ENCODE results near the gene ANKRD7. TPM values are rescaled to one million over a fixed set of nuclear protein-coding genes. Genes with fewer than 3 reads are reported as not detected.
A peak's percentile ranks its signal among the peaks of the same experiment; 100 is the strongest.

Gene ANKRD7
- total RNA-seq, 2 experiments from 2014 or later = 1.2 to 1.4 TPM

DNA sequence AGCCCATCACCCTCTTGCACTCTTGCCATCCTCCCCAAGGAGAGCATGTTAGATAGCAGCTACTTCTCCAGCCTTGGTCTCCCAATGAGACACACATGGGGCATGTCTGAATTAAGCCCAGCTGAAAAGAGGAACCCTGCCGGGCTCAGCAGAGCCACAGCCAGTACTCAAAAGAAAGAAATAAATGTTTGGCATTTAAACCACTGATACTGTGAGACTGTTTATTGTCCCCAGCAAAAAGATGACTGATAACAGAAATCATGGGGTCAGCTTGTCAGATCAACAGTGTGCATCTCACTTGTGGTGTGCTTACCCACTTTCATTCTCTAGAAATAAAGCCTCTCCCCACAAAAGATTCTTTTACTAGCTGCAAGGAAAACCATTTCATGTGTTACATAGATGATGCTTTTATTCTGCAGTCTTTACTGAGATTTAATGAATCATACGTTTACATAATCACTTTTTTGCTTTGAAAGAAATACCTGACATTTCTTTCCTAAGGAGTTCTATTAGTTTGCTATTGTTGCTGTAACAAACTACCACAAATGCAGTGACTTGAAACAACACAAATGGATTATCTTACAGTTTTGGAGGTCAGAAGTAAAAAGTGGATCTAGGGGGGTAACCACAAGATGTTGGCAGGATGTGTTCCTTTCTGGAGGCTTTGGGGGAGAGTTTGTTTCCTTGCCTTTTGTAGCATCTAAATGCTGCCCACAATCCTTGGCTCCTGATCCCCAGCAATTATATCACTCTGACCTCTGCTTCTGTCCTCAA lies 20.9 kb downstream of the ANKRD7 start:
- Mint-ChIP-seq H3K9me3 (no peaks in the 10 kb centered on the region), H3K36me3 (ENCODE audit: low read depth) (no peaks in the 10 kb centered on the region), H3K27me3 (no peaks in the 10 kb centered on the region), H3K4me1 (ENCODE audit: low read depth) (no peaks in the 10 kb centered on the region), H3K4me3 (no peak overlapping the region), H3K27ac (no peak overlapping the region)
- intact Hi-C loops (cut with micrococcal nuclease) = no loop called here
- CTCF ChIA-PET = no interaction called here
- DNase-seq = no peak
- peak; percentile 37 for ATAC-seq
- POLR2A ChIA-PET = no interaction called here
- TF ChIP-seq, protein P1, sequence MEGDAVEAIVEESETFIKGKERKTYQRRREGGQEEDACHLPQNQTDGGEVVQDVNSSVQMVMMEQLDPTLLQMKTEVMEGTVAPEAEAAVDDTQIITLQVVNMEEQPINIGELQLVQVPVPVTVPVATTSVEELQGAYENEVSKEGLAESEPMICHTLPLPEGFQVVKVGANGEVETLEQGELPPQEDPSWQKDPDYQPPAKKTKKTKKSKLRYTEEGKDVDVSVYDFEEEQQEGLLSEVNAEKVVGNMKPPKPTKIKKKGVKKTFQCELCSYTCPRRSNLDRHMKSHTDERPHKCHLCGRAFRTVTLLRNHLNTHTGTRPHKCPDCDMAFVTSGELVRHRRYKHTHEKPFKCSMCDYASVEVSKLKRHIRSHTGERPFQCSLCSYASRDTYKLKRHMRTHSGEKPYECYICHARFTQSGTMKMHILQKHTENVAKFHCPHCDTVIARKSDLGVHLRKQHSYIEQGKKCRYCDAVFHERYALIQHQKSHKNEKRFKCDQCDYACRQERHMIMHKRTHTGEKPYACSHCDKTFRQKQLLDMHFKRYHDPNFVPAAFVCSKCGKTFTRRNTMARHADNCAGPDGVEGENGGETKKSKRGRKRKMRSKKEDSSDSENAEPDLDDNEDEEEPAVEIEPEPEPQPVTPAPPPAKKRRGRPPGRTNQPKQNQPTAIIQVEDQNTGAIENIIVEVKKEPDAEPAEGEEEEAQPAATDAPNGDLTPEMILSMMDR (IDR thresholded peaks at IDR 0.05) = no peak

DNA sequence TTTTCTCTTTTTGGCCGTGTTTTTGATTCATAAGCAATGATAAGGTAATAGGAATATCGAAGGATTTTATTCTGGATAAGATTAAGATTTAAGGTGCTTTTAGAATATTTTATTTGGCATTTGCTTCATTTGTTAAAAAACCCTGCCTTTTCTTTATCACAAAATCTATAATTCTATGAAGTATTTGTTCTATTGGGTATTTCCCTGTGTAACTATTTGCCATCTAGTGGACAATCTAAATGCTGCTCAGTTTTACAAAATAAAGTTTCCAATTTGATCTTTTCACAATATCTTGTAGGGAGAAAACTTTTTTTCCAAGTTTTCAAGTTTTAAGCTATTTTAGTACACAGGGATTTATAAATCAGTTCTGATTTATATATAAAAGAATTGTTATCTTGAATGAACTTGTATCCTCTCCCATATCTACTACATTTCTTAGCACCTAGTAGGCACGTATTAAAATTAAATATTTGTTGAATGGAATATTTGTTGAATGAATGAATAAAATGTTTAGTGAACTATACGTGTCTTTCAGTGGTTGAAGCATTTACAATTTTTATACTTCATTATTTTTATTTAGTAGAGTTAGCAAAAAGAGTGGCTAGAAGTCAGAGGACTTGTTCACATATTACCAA lies 26.5 kb downstream of the ANKRD7 start:
- POLR2A ChIA-PET = no interaction called here

DNA sequence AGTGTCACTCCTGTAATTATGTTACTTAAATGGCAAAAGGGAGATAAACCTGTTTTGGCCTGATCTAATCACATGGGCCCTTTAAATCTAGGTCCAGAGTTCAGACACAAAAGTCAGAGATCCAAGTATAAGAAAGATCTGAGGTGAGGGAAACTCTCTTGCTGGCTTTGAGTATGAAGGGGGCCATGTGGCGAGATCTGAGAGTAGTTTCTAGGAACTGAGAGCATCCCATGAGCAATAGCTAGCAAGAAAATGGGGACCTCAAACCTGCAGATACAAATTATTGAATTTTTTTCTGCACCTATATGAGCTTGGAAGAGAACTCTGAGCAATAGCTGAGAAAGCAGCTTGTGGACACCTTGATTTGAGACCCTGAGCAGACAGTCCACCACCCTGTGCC lies 27.6 kb downstream of the ANKRD7 start:
- H3K36me3 Mint-ChIP-seq (ENCODE audit: low read depth) = no peaks in the 10 kb centered on the region
- no peak overlapping the region for H3K27ac Mint-ChIP-seq
- intact Hi-C loops (cut with micrococcal nuclease) = no loop called here
- H3K9me3 Mint-ChIP-seq = no peaks in the 10 kb centered on the region
- no peaks in the 10 kb centered on the region for H3K4me1 Mint-ChIP-seq (ENCODE audit: low read depth)
- no peak overlapping the region for H3K4me3 Mint-ChIP-seq
- ChIA-PET POLR2A (no interaction called here), CTCF (no interaction called here)
- TF ChIP-seq, protein P1 (IDR thresholded peaks at IDR 0.05) = no peak
- peaks cover 4% of the 10 kb centered on the region for H3K27me3 Mint-ChIP-seq
- no peak for ATAC-seq
- DNase-seq = no peak

More for the DNA sequence above, 26.5 kb downstream of the ANKRD7 start:
- Mint-ChIP-seq H3K36me3 (ENCODE audit: low read depth) (no peaks in the 10 kb centered on the region), H3K27me3 (peaks cover 4% of the 10 kb centered on the region), H3K9me3 (no peaks in the 10 kb centered on the region), H3K4me3 (no peak overlapping the region), H3K4me1 (ENCODE audit: low read depth) (no peaks in the 10 kb centered on the region), H3K27ac (no peak overlapping the region)
- intact Hi-C loops (cut with micrococcal nuclease) = no loop called here
- TF ChIP-seq, protein P1 (IDR thresholded peaks at IDR 0.05) = peak; percentile 8
- CTCF ChIA-PET = no interaction called here
- no peak for DNase-seq
- no peak for ATAC-seq

DNA sequence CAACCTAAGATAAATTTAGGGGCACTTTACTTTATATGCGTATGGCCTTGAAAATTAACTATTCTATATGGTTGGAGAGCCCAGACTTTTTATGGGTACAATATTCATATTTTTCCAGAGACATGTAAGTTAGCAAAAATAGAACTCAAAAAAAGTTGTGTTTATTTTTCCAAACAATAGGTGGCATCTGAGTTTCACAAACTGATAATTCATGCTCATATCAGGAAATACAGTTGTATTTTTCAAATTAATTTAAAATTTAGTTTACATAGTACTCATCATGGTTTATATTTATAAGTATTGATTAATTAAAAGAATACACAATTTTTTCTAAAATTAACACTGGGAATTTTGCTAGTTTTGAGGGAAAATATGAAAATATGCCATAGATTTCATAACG lies 34.6 kb downstream of the ANKRD7 start:
- ChIA-PET CTCF (no interaction called here), POLR2A (no interaction called here)
- no peak overlapping the region for H3K27ac Mint-ChIP-seq
- no peaks in the 10 kb centered on the region for H3K36me3 Mint-ChIP-seq (ENCODE audit: low read depth)
- TF ChIP-seq, protein P1 (IDR thresholded peaks at IDR 0.05) = no peak
- DNase-seq (no peak), ATAC-seq (no peak)
- H3K9me3 Mint-ChIP-seq = no peaks in the 10 kb centered on the region
- no peak overlapping the region for H3K4me3 Mint-ChIP-seq
- peaks cover 7% of the 10 kb centered on the region for H3K27me3 Mint-ChIP-seq
- intact Hi-C loops (cut with micrococcal nuclease) = no loop called here
- H3K4me1 Mint-ChIP-seq (ENCODE audit: low read depth) = no peaks in the 10 kb centered on the region

DNA sequence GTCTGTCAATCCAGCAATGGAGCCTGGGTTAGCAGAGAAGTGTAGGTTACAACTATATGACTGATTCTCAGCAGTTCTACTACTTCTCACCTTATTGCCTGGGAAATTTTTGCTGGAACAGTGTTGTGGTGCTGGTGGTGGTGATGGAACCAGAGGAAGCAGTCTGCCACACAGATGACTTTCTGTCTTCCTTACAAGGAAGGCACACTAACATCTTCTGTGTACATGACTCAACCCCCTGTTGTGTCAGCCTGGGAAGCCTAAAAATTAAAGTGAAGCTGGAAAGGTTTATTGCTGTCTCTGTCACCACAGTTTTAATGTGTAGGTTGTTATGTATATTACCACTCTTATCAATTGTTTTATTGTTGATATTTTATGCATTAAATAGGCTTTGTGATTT lies 40.3 kb downstream of the ANKRD7 start:
- no peaks in the 10 kb centered on the region for H3K4me1 Mint-ChIP-seq (ENCODE audit: low read depth)
- POLR2A ChIA-PET = no interaction called here

More for the DNA sequence above, 40.3 kb downstream of the ANKRD7 start:
- Mint-ChIP-seq H3K27me3 (peaks cover 6% of the 10 kb centered on the region), H3K27ac (no peak overlapping the region), H3K9me3 (no peaks in the 10 kb centered on the region), H3K36me3 (ENCODE audit: low read depth) (no peaks in the 10 kb centered on the region), H3K4me3 (no peak overlapping the region)
- CTCF ChIA-PET = no interaction called here
- TF ChIP-seq, protein P1 (IDR thresholded peaks at IDR 0.05) = no peak
- DNase-seq = no peak
- intact Hi-C loops (cut with micrococcal nuclease) = no loop called here
- no peak for ATAC-seq
